SK-N-SH (cell line): ENCODE measurements around the gene CNTNAP3.
"Not testable (repeated sequence)": the region's sequence is repeated elsewhere in the genome, so short reads cannot be mapped to it uniquely, and the experiment has no call there.

Experiments used
- CTCF ChIP-seq: fragments of 200-600 bp; sonication (generic); IDR thresholded peaks from 2 replicates; pipeline ENCODE4 v1.6.1; 2017; ENCODE audit warnings: antibody characterized with exemption, mild to moderate bottlenecking, moderate library complexity
- RFX5 ChIP-seq: IDR thresholded peaks from 2 replicates; pipeline ENCODE4 v1.6.1; 2012; ENCODE audit warnings: mild to moderate bottlenecking, improper control_type of control experiment, low read length
- SIN3A ChIP-seq: IDR thresholded peaks from 2 replicates; pipeline ENCODE4 v1.6.1; 2012; ENCODE audit warnings: low read depth, mild to moderate bottlenecking, low read length, moderate library complexity, borderline replicate concordance
- YY1 ChIP-seq: IDR thresholded peaks from 2 replicates; pipeline ENCODE4 v1.4.0; 2012; ENCODE audit warnings: low read depth, mild to moderate bottlenecking

GRCh38 chr9:39025911-39026588, 261.9 kb downstream of the CNTNAP3 start:
- TF ChIP-seq CTCF, YY1, RFX5, SIN3A: not testable (repeated sequence)
